ENCODE data around the gene PRR5L. TPM values are rescaled to one million over a fixed set of nuclear protein-coding genes. Genes with fewer than 3 reads are reported as not detected.
A peak's percentile ranks its signal among the peaks of the same experiment; 100 is the strongest.

PRR5L gene
- total RNA-seq, 1 donor from 2014 or later = 32.9 TPM

DNA sequence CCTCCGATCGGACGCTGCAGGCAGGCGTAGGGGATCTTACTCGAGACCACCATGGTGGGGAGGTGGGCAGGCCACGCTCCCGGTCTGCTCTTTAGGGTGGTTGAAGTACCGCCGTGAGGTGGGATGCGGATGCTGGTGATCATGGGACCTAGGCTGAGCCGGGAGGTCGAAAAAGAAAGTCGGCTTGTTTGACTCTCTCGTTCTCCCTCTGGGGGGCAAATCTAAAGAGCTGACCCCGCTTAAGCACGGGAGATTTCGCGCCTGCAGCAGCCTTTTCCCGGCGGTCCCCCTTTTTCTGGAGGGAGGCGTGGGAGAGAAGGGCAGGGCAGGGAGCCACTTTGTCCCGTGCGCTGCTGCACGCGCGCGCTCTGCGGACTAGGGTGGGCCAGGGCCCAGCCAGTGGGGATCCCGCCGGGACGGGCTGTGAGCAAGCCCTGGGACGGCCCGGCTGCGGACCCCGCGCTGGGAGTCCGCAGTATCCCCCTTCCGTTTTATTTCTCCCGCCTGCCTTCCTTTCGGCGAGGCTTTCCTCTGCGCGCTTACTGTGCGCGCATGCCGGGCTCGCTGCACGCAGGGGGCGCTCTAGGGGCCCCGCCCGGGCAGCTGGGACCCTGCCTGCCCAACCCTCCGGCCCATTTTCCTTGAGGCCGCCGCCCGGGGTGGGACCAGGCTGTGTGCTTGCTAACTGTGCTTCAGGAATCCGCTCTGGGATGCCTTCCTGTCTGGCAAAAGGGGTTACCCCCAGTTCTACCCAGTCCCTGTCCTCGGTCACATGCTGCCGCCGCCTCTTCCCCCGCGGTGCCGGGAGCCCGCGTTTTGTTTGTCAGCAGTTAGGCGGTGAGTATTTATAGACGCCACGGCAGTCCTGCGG, 81.0 kb downstream of the PRR5L start:
- DNase-seq (ENCODE audit: low spot score) = peak; percentile 57

DNA sequence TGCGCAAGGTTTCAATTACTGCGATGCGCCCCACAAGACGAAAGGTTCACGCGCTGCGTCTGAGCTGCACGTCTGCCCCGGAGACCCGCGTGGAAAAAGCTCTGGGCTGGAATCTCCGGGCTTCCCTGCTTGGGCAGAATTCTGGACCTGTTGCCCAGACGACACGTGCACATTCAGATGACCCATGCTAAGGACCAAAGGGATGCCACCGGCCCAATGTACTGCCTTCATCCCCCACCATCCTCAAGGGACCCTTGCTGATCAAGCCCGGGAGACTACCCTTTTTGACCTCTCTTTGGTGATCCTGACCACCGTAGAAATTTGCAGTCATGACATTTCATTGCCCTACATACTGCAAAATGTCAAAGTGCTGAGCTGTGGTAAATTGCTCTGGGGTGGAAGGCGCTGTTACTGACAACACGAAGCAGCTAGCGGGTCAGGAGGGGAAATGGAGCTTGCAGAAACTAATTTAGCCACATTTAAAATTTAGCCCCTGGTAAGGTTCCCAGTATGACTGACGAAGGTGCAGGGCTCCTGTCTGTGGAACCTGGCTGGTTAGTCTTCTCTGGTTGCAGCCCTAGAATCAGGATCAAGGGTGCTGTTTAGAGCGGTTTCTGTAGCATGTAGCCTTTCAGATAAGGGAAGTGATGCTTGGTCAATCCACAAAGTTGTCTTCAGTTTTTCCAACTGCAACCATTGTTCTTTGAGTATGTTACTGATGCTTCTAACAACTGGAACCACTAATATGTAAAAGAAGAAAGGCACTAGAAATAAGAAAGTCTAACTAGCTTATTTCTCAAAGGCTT, 81.9 kb downstream of the PRR5L start:
- no peak for DNase-seq (ENCODE audit: low spot score)

DNA sequence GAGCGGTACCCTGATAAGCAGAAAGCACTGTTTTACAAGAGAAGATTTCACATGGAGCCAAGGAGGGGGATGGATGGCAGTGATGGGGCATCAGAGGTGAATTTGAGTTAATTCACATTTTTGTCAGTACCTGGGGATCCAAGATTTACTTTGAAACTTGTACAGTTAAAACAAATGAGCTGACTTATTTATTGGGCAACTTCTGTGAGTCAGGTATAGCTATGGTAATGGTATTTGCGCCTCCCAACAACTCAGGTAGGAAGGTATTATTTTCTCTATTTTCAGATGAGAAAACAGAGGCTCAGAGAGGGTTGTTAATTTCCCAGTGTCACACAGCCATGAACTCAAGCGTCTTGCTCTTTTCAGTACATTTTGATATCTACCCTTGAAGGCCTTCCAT, 83.6 kb downstream of the PRR5L start:
- no peak for DNase-seq (ENCODE audit: low spot score)

DNA sequence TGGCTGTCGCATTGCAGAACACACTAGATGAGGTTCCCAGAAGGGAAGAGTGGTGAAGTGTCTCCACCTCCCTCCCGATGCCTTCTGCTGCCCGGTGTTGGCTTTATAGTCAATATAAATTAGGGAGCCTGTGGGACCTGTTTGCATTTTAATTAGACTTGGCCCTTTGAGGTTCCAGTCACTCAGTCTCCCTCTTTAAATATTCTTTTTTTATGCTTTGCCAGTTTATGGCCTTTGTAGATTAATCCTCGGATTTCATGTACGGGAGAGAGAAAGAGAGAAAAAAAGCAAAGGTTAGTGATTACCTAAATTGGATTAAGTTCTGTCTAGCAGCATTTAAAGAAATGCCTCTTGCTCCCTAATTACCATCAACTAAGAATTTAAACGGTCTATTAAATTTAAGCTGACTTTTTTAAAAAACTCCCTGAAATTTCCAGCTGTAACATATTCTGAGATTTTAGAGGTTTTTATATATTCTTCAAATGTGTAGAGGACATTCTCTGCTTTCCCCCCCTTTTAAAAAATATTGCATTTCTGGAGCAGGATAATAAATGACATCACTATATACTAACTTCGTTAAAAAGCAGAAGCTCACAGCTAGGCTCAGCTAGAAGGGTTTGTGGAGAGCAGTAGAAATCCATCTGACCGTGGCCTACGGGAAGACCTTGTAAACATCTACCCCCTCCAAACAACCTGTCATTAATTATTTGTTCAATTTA, 84.4 kb downstream of the PRR5L start:
- no peak for DNase-seq (ENCODE audit: low spot score)

DNA sequence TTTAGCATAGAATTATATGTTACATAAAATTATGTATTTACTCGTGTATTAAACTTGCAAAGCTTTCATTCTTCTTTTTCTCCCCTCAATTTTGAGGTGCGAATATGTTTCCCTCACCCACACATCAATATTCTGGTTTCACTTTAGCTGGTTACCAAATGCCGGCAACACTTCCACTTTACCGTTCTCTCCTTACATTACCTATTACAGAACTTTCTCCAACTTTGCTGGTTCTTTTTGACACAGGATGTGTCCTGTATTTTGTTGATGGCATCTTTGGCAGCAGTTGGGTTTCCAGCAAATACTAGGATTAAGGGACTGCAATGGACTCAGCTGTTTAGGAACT, 84.9 kb downstream of the PRR5L start:
- no peak for DNase-seq (ENCODE audit: low spot score)

DNA sequence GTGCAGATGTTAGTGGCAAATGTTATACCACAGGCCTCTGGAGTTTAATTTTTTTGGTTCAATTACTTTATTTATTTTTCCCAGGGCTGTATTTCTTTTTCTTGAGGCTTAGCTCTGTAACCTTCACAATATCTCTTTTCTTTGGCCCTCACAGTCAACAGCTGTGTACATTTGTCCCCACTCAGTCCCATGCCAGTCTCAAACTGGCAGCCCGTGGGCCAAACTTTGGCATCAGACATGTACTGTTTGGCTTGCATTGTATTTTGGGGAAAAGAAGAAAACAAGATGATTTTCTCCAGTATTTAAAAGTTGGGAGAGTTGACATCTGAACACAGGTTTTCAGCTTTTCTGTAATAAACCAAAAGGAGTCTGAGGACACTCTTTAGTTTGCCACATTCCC, 87.1 kb downstream of the PRR5L start:
- DNase-seq (ENCODE audit: low spot score) = no peak

DNA sequence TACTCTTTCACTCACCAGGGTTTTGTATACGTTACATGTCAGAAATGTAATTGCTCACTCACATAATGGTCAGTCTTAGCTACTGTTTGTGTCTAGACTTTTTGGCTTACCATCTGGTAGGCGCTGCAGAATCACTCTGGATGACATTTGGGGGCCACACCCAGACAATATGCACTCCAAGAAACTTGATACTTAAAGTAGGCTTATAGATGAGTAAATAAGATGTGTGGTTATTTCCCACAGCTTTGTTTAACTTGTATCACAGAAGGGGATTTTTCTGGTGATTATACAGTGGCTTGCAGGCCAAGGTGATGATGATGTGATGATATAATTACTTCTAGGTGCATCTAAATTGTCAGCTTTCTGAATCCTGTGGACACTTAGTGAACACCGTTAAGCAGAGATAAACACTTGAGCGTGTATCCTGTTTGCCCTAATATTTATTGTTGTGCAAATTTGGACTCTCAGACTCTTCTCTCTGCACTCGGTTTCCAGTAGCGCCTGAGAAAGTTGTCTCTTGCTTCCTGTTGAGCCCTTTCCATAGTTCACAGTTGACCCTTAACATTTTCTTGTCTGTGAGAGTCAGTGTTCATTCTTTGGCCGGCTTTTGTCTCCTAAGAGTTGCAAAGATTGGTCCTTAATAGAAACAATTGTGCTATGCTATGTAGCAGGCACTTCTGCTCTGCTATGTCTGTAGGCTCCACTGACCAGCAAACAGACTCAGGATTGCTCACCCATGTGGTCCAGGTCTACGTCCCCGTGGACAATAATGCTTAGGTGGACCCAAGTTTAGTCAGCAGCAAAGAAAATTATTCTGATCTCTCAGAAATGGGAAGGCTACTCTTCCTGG, 89.3 kb downstream of the PRR5L start:
- no peak for DNase-seq (ENCODE audit: low spot score)

DNA sequence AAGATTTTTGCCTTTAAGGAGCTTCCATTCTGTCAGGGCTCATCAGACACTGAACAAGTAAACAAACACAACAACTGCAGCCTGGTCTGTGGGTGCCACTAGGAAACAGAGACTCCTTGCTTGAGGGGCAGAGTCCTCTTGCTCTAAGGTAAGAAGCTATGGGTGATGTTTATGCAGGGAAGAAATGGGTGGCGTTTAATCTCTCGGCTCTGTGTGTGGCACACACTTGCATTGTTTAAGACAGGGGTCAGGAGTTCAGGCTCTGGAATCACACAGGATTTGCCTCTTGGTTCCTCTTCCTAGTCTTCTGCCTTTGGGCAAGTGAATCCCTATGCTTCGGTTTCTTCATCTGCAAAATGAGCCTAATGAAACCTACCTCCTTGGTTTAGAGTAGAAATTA, 90.3 kb downstream of the PRR5L start:
- DNase-seq (ENCODE audit: low spot score) = no peak

DNA sequence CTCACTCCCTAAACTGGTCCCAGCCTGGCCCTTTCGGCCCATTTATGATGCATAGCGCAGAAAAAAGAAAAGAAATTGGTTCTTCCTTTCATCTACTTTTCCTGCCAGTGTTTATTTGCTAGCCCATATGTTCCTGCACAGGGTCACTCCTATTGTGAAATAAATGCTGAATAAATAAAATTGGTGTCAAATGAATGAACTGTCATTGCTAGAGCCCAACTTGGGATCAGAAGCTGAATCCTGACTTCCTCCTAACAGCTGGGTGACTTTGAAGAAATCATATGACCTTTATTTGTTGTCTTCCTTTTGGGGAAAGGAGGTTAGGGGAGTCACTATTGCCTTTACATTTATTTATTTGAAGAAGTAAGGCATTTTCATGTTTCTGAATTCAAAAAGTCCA, 92.0 kb downstream of the PRR5L start:
- DNase-seq (ENCODE audit: low spot score) = no peak

DNA sequence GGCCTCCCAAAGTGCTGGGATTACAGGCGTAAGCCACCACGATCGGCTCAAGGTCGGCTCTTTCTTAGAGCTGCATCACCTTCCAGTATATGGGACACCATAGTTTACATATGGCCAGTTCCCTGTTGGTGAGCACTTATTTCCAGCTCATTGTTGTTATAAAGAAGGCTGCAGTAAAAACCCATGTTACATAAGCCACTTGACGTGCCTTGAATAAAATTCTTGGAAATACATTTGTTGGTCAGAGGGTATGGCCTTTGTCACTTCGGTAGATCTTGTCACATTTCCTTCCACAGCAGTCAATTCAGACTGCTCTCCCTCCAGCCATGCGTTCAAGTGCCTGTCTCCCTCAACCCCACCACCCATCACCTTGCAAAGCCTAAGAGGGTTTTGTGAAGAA, 92.9 kb downstream of the PRR5L start:
- DNase-seq (ENCODE audit: low spot score) = no peak

DNA sequence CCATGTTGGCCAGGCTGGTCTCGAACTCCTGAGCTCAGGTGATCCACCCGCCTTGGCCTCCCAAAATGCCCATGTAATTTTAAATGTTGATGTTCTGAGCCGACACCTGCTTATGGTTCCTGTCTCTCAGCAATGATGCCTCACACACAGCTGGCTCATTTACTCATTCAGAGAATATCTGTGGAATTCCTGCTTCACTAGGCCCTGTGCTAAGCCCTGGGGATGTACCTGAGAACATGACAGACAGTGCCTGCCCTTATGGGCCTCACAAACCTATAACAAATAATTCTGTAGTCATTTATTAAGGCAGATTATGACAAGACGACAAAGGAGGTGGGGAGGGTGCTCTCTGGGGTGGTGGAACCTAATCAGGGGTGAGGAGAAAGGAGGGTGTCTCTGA, 93.7 kb downstream of the PRR5L start:
- no peak for DNase-seq (ENCODE audit: low spot score)

DNA sequence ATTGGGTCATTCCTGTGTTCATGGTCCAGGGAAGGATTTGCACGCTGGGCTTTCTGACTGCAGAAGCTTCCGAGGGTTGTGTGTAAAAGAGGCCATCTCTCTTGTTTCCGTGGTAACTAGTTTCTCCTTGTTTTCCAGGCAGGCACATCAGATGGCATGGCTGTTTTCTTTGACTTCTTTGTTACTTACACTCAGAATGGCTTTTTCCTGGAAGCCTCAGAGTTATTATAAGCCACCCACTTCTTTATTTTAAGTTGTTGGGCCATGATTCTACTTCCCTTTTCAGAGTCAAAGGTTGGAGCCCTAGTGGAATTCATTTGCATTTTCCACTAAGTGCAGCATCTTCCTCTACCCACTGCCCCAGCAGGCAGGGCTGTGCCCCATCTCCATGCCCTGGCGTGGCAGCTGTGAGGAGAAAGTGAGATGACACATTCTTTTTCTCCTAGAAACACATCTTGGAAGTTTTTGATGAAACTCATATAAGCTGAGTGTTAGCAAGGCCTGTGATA, 94.9 kb downstream of the PRR5L start:
- no peak for DNase-seq (ENCODE audit: low spot score)

DNA sequence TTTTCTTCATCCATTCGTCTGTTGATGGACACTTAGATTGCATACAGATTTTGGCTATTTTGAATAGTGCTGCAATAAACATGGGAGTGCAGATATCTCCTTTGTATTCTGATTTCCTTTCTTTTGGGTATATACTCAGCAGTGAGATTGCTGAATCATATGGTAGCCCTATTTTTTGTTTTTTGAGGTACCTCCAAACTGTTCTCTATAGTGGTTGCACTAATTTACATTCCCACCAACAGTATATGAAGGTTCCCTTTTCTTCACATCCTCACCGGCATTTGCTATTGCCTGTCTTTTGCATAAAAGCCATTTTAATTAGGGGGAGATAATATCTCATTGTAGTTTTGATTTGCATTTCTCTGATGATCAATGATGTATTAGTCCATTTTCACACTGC, 96.1 kb downstream of the PRR5L start:
- DNase-seq (ENCODE audit: low spot score) = no peak

DNA sequence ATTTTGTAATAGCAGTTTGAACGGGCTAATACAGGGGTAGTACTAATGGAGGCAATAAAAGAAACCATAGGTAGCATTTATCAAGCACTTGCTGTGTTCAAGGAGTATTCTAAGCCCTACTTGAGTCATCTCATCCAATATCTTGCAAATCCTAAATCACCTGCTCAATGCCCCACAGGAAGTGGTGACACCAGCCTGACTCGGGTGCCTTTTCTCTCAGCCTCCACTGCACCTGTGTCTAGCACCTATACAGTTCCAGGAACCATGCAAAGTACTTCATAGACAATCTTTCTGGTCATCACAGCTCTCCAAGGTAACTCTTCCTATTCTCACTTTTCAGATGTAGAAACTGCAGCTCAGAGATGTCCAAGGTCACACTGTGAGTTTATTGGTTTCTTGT, 98.0 kb downstream of the PRR5L start:
- DNase-seq (ENCODE audit: low spot score) = no peak

DNA sequence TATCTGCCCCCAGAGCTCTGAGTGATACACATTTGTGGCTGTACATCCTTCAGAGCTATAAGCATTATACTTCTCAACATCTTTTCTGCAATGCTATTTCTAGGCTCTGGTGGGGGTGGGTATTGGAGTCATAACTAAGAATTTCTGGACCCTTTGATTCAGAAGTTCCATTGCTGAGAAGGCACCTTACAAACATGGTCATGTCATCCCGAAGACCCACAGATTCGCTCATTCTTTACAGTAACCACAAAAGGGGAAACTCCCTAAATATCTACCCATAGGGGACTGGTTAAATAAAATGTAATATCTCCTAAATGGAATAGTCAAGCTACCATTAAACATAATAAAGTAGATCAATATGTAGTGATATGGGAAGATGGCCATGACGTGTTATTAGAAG, 98.8 kb downstream of the PRR5L start:
- DNase-seq (ENCODE audit: low spot score) = no peak

DNA sequence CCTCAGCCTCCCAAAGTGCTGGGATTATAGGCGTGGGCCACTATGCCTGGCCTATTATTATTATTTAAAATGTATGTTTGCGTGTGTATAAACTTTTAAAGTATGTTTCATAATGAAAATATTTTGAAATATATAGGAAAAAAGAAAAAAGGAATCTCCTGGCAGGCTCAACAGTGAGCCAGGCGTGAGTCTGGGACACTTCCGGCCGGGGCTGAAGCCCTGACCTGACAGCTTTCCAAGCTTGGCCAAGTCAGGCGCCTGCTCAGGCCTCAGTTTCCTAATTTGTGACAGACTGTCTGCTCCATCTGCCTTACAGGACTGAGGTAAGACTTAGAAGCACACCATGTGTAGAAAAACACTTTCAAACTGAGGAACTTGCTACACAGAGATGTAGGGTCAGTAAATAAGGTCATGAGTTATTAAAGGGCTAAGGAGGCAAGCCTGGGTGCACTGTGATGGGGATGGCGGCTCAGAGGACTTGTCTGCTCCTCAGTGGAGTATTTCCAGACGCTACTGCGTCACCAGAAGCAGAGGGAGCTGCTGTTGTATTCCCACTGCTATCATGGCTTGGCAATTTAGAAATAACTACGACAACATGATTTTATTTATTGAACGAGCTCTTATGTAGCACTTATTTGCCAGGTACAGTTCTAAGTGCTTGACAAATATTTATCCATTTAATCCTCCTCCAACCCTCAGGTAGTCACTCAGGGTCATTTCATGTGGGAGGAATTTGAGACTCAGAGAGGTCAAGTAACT, 100.1 kb downstream of the PRR5L start:
- no peak for DNase-seq (ENCODE audit: low spot score)

DNA sequence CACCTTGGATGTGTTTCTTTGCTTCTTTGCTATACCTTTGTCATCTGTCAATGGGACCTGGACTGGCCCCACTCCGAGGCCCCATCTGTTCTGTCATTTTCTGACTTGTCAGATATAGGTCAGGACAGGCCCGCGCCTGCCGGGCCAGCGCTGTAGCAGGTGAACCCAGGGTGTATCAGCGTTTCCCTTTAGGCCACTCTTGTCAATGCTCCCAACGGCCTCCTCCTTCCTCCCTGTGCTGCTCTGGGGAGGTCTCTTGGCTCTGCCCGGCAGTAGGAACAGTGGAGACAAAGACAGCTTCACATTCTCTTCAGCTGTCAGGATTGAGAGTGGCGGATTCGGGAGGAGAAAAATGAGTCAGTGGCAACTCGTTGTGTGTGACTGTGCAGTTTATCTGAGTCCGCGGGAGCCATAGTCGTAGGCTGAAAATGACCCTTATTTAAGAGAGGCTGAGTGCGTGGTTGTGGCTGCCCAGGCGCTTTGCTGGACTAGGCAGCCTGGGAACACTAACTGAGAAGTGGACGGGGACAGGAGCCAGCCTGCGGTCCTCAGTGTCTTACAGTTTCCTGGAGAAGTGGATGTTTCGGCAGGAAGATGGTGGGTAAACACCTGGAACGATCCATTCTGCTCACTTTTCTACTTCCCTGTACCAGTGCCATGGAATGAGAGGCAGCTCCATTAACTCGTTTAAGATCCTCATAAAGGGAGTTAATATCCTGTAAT, 102.3 kb downstream of the PRR5L start:
- DNase-seq (ENCODE audit: low spot score) = no peak

DNA sequence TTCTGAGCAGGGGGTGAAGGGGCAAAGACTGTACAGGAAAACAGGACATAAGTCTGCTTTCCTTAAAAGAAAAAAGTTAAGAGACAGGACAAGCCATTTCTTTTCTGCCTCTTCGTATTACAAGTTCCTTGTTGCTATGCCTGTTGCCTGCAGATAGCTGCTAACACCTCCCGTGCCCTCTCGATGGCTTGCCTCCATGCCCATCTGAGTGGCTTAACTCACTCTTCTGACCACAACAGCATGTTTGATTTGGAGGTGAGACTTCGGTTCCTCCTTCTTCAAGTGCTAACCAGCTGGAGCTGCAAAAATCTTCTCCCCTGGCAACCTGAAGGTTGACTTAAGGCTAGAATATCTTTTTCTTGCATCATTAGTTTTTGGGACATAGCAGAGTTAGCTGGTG, 103.1 kb downstream of the PRR5L start:
- DNase-seq (ENCODE audit: low spot score) = no peak

DNA sequence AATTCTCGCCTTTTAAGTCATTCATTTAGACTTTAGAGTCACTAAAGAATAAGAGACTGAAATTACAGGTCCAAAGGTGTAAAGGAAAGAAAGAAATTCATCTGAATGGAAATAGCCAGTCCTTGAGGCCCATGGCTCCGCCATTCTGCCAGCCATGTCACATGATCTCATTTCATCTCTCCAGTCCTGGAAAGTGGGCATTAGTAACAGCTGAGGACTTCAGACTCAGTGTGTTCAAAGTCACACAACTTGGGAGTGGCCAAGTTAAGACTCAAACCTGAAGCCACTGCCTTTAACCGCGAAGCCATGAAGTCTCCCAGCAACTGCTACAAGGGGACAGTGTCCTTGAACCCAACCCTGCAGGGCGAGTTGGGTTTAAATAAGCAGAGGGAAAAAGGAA, 103.7 kb downstream of the PRR5L start:
- no peak for DNase-seq (ENCODE audit: low spot score)
